HG03175 (cell line): Measurements from ENCODE around the gene MAP1S.

Experiments used
- ATAC-seq: cut with Tn5 transposase; IDR thresholded peaks from one replicate; pipeline ENCODE4 v1.9.1; 2021; ENCODE audit warnings: mild to moderate bottlenecking, moderate library complexity; ENCODE audit not compliant: unreplicated experiment

Gene MAP1S

GRCh38 chr19:17727843-17728242 lies 8.6 kb downstream of the MAP1S start:
- no peak for ATAC-seq

- ATAC-seq: no peak
These were observed 13.8 kb downstream of the MAP1S start for GRCh38 chr19:17733127-17733526.

- no peak for ATAC-seq
These were observed 14.9 kb downstream of the MAP1S start for GRCh38 chr19:17734146-17734545.

- no peak for ATAC-seq
These were observed 16.1 kb downstream of the MAP1S start for GRCh38 chr19:17735410-17735809.

GRCh38 chr19:17737690-17738153 lies 18.4 kb downstream of the MAP1S start:
- no peak for ATAC-seq

- no peak for ATAC-seq
These were observed 20.0 kb downstream of the MAP1S start for GRCh38 chr19:17739121-17739875.

GRCh38 chr19:17741456-17741855 lies 22.2 kb downstream of the MAP1S start:
- no peak for ATAC-seq

- no peak for ATAC-seq
These were observed 24.7 kb downstream of the MAP1S start for GRCh38 chr19:17743874-17744580.

GRCh38 chr19:17747205-17748098 lies 28.2 kb downstream of the MAP1S start:
- ATAC-seq: peak; percentile 75

GRCh38 chr19:17748884-17749638 lies 29.8 kb downstream of the MAP1S start:
- no peak for ATAC-seq

- no peak for ATAC-seq
These were observed 30.6 kb downstream of the MAP1S start for GRCh38 chr19:17749912-17750317.

GRCh38 chr19:17751103-17751911 lies 32.0 kb downstream of the MAP1S start, which contains the start of gene FCHO1:
TSS of gene FCHO1 (plus strand) at chr19:17751477. CDS start at chr19:17755165, 3,688 bp downstream.
- ATAC-seq: no peak

- no peak for ATAC-seq
These were observed 32.6 kb downstream of the MAP1S start for GRCh38 chr19:17751912-17752273.

GRCh38 chr19:17752865-17753639 lies 33.8 kb downstream of the MAP1S start:
- no peak for ATAC-seq

- no peak for ATAC-seq
These were observed 34.7 kb downstream of the MAP1S start for GRCh38 chr19:17753976-17754375.

GRCh38 chr19:17754634-17755442 lies 35.6 kb downstream of the MAP1S start:
- peak; percentile 50 for ATAC-seq

GRCh38 chr19:17755443-17755890 lies 36.2 kb downstream of the MAP1S start:
- no peak for ATAC-seq
